Measurements from ENCODE around the gene SMIM29. TPM values are rescaled to one million over a fixed set of nuclear protein-coding genes. Genes with fewer than 3 reads are reported as not detected.

SMIM29 gene
- total and polyA plus RNA-seq, 10 of the 15 experiments (the other 5 are each of a cell fraction or from before 2014, with no cell fraction given) = 7.1 to 30.0 (median 16.2) TPM

DNA sequence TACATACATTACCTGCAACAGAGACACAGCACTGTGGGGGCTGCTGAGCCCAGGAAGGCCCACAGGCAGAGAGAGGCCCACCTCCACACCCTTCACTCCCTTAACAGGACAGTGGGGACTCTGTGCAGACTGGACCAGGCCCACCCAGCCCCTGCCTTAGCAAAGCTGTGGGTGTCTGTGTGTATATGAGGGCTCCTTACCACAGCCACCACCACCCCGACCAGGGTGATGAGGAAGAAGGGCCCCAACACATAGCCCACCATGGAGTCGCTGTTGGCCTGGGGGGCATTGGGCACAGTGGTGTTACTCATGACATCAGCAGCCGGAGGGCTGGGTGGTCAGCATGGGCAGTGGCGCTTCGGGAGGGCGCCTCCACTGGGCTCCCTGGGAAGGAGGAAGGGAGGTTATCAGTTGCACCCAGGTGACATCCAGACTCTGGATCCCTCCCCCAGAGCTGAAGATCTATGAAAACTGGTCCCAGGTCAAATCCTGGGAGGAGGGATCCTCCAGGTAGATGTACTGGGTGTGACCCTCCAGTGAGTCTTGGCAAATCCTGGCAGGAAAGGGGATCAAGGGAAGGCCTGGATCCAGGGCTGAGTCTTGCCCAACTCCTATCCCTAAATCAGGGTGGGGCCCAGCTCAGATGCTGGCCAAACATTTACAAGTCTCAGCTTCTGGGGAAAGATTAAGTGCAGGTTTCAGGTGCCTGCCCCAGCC lies 1.2 kb downstream of the SMIM29 start:
- peak overlapping the region; percentile 91 for H3K9ac ChIP-seq (ENCODE audit: control insufficient read depth, insufficient read depth, low read length)
- CTCF ChIA-PET = interaction anchor here (0.7 to 6.7 kb wide), 14 partner anchors 17 to 892 kb away, joined by 3 to 180 read pairs (median 6); partner anchors contain the start of gene NUDT3
- H4K20me1 ChIP-seq (ENCODE audit: control insufficient read depth, insufficient read depth) = no peaks in the 10 kb centered on the region
- peak overlapping the region; percentile 81 for H3K4me3 ChIP-seq
- POLR2A ChIA-PET = interaction anchor here (0.5 to 4.4 kb wide), 6 partner anchors 11 to 654 kb away, joined by 4 to 41 read pairs (median 6); partner anchors contain the start of gene HMGA1
- H3K27me3 ChIP-seq (replicated peaks in 1 of 2; ENCODE audit: control insufficient read depth in 2 of 2, insufficient read depth in 2 of 2, low read length in 1 of 2) = no peaks in the 10 kb centered on the region
- whole genome bisulfite sequencing (ENCODE audit: insufficient coverage, insufficient replicate concordance, low lambda C conversion rate, missing lambda C conversion rate) = 56% methylated on average over 6 of the region's 6 CpGs
- peak overlapping the region; percentile 78; the same call in 1 of the 2 replicates for H3K27ac ChIP-seq (ENCODE audit: control insufficient read depth, insufficient read depth)
- SMC1A ChIA-PET (ENCODE audit: uncharacterized antibody, unreplicated experiment) = interaction anchor here (0.5 to 6.6 kb wide), 8 partner anchors 49 to 1943 kb away, joined by 3 to 152 read pairs (median 13); partner anchors contain the start of genes NUDT3 and RPS10
- FAIRE-seq (no peak), ATAC-seq (no peak), DNase-seq (ENCODE audit: low read depth, low spot score) (no peak)
- peaks cover 9% of the 10 kb centered on the region for H3K79me2 ChIP-seq (ENCODE audit: control insufficient read depth, insufficient read depth, low read length)
- RAD21 ChIA-PET (ENCODE audit: unreplicated experiment) = interaction anchor here (0.7 to 5.1 kb wide), 13 partner anchors 11 to 892 kb away, joined by 3 to 148 read pairs (median 7); partner anchors contain the start of genes HMGA1 and NUDT3
- H3K4me2 ChIP-seq (ENCODE audit: control insufficient read depth, insufficient read depth) = peak overlapping the region; percentile 99
- no peaks in the 10 kb centered on the region for H3K9me3 ChIP-seq (replicated peaks; ENCODE audit: control insufficient read depth, insufficient read depth, low read length)
- in situ Hi-C loops (cut with MboI) = loop anchor here (25.0 kb wide), 1 partner anchor 365 kb away; no protein-coding TSS in a partner anchor
- peaks cover 11 to 12% of the 10 kb centered on the region in 2 experiments for H3K36me3 ChIP-seq (ENCODE audit: control insufficient read depth in 2 of 2, insufficient read depth in 2 of 2, low read length in 1 of 2)
- H3K4me1 ChIP-seq (ENCODE audit: control insufficient read depth, insufficient read depth, low read length) = peaks cover 19% of the 10 kb centered on the region
- no TSS peak for BruUV-seq (replicated peaks)
- no peak overlapping the region for H2AFZ ChIP-seq (ENCODE audit: control insufficient read depth, low read depth, low read length)
- peak; percentile 15 for TF ChIP-seq NR2C2 (IDR thresholded peaks at IDR 0.05; ENCODE audit: borderline replicate concordance, control insufficient read depth, insufficient read length, low read depth)
- no peak for TF ChIP-seq CBFB (IDR thresholded peaks at IDR 0.05; ENCODE audit: low read depth)
- no peak for TF ChIP-seq SREBF1 (IDR thresholded peaks at IDR 0.05; ENCODE audit: low read length)
- intact Hi-C loops (cut with micrococcal nuclease; ENCODE audit: unreplicated experiment) = loop anchor here (2.0 to 5.0 kb wide), 3 partner anchors 51 to 360 kb away; partner anchors contain the start of gene NUDT3
